HG02610 (cell line): ENCODE results near the gene KIFBP.
A peak's percentile ranks its signal among the peaks of the same experiment; 100 is the strongest.

Experiments
- ATAC-seq: cut with Tn5 transposase; IDR thresholded peaks from one replicate; pipeline ENCODE4 v1.9.1; 2021; ENCODE audit warnings: mild to moderate bottlenecking, moderate library complexity; ENCODE audit not compliant: unreplicated experiment

KIFBP gene

GRCh38 chr10:69047111-69047832 lies 58.7 kb downstream of the KIFBP start:
- ATAC-seq, result no peak

GRCh38 chr10:69048103-69048502 lies 59.5 kb downstream of the KIFBP start:
- no peak for ATAC-seq

- no peak for ATAC-seq
These were observed 61.0 kb downstream of the KIFBP start for GRCh38 chr10:69049566-69049961.

- ATAC-seq, result peak; percentile 31
These were observed 62.7 kb downstream of the KIFBP start for GRCh38 chr10:69051303-69051702.

- peak; percentile 26 for ATAC-seq
These were observed 63.3 kb downstream of the KIFBP start for GRCh38 chr10:69051710-69052487.

GRCh38 chr10:69052736-69053135 lies 64.1 kb downstream of the KIFBP start:
- ATAC-seq, result no peak

GRCh38 chr10:69055241-69055640 lies 66.6 kb downstream of the KIFBP start:
- ATAC-seq, result no peak

- ATAC-seq, result no peak
These were observed 67.5 kb downstream of the KIFBP start for GRCh38 chr10:69056129-69056528.

- ATAC-seq, result no peak
These were observed 68.1 kb downstream of the KIFBP start for GRCh38 chr10:69056536-69057260.

GRCh38 chr10:69057261-69057950 lies 68.8 kb downstream of the KIFBP start:
- ATAC-seq, result no peak

GRCh38 chr10:69057951-69058297 lies 69.3 kb downstream of the KIFBP start:
- ATAC-seq, result no peak

GRCh38 chr10:69060127-69060798 lies 71.7 kb downstream of the KIFBP start:
- no peak for ATAC-seq

GRCh38 chr10:69061305-69062161 lies 72.9 kb downstream of the KIFBP start:
- peak; percentile 37 for ATAC-seq

GRCh38 chr10:69062901-69063300 lies 74.3 kb downstream of the KIFBP start:
- no peak for ATAC-seq

- ATAC-seq, result no peak
These were observed 76.2 kb downstream of the KIFBP start for GRCh38 chr10:69064762-69065328.

- peak; percentile 62 for ATAC-seq
These were observed 77.1 kb downstream of the KIFBP start for GRCh38 chr10:69065406-69066361.
